Lower leg skin (tissue), 4 donors: Measurements from ENCODE around the gene CLCNKB. TPM values are rescaled to one million over a fixed set of nuclear protein-coding genes. Genes with fewer than 3 reads are reported as not detected.
"Not testable (repeated sequence)": the region's sequence is repeated elsewhere in the genome, so short reads cannot be mapped to it uniquely, and the experiment has no call there.

Experiments
- DNase-seq, 2 donors: peaks; one replicate each; pipeline ENCODE4 v3.0.0-alpha.2; 2019; ENCODE audit warnings: low spot score in 2 of 2
- H3K4me3 ChIP-seq: fragments of 200-600 bp; sonication (generic); 2 replicates; pipeline ENCODE4 v1.5.1; 2017; ENCODE audit warnings: mild to moderate bottlenecking, low read depth; ENCODE audit not compliant: poor library complexity, severe bottlenecking
- POLR2A ChIP-seq, 2 donors: fragments of 450-650 bp; IDR thresholded peaks; one replicate each; pipeline ENCODE4 v1.6.1; 2016 to 2017; ENCODE audit warnings: antibody characterized with exemption in 2 of 2, mild to moderate bottlenecking in 1 of 2, moderate library complexity in 1 of 2
- WGBS, 2 donors: methylation state at CpG; one replicate each; pipeline ENCODE4 v1.1.5; 2018; 5-methylcytosine and 5-hydroxymethylcytosine counted together
- intact Hi-C: fragments of 100-400 bp; cut with DNase I; formaldehyde crosslinking; loops from one replicate; pipeline ENCODE4 v1.15.0; 2023; ENCODE audit warnings: low total_unique reads
- total RNA-seq, 4 donors: library from RNA; depleted of rRNA; stranded (reverse); fragments of >200 nt; gene quantifications; one replicate each; pipeline ENCODE4 v1.1.0, GENCODE V29; 2016
- TF ChIP-seq, protein P1 (sequence below), 3 donors: fragments of 450-650 bp; IDR thresholded peaks; one replicate each; pipeline ENCODE4 v1.5.1; 2016; ENCODE audit warnings: antibody characterized with exemption in 3 of 3, mild to moderate bottlenecking in 3 of 3, moderate library complexity in 2 of 3

CLCNKB gene
- total RNA-seq, 4 donors from 2014 or later: 0.26 TPM; not detected in 3

DNA sequence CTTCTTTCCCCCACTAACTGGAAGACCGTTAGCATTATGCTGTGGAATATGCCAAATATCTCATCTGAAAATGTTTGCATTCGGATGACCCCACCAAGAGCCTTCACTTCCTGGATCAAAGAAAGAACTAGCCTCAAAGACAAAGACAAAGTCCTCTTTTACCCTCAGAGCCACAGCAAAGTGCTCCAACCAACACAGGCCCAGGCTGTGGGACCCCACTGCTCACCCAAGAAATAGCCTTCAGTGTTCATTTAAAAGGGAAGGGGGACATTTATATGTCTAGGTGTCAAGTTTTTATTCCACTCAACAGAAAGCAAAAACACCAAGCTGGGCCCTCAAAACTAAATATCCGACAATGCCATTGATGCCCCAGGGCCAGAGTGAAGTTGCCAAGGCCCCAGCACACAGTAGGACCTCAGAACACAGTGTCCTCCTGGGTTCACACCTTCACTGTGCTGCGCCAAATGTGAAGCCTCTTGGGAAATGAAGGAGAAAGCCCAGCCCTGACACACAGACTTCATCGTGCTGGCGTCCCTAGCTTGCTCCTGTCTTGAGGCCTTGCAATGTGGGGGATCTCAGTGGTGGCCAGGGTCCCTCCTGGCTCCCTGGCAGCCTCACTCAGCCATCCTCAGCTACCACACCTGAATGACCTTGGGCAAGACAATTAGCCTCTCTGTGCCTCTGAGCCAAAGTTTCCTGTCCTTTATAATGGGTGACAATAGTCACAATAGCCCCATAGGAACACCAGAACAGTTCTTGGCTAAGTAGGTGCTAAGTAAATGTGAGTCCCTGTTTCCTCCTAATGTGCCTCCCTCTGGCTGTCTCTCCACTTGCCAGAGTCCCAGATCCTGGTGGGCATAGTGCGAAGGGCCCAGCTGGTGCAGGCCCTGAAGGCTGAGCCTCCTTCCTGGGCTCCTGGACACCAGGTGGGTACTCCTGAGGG lies 11.3 kb downstream of the CLCNKB start:
- intact Hi-C loops: no loop called here
- TF ChIP-seq POLR2A (IDR thresholded peaks at IDR 0.05): no peak
- TF ChIP-seq, protein P1, sequence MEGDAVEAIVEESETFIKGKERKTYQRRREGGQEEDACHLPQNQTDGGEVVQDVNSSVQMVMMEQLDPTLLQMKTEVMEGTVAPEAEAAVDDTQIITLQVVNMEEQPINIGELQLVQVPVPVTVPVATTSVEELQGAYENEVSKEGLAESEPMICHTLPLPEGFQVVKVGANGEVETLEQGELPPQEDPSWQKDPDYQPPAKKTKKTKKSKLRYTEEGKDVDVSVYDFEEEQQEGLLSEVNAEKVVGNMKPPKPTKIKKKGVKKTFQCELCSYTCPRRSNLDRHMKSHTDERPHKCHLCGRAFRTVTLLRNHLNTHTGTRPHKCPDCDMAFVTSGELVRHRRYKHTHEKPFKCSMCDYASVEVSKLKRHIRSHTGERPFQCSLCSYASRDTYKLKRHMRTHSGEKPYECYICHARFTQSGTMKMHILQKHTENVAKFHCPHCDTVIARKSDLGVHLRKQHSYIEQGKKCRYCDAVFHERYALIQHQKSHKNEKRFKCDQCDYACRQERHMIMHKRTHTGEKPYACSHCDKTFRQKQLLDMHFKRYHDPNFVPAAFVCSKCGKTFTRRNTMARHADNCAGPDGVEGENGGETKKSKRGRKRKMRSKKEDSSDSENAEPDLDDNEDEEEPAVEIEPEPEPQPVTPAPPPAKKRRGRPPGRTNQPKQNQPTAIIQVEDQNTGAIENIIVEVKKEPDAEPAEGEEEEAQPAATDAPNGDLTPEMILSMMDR (IDR thresholded peaks at IDR 0.05): no peak
- 74 to 85% methylated on average over 7 of the region's 7 CpGs for WGBS, 2 donors
- DNase-seq: no peak
- H3K4me3 ChIP-seq: no peak overlapping the region

DNA sequence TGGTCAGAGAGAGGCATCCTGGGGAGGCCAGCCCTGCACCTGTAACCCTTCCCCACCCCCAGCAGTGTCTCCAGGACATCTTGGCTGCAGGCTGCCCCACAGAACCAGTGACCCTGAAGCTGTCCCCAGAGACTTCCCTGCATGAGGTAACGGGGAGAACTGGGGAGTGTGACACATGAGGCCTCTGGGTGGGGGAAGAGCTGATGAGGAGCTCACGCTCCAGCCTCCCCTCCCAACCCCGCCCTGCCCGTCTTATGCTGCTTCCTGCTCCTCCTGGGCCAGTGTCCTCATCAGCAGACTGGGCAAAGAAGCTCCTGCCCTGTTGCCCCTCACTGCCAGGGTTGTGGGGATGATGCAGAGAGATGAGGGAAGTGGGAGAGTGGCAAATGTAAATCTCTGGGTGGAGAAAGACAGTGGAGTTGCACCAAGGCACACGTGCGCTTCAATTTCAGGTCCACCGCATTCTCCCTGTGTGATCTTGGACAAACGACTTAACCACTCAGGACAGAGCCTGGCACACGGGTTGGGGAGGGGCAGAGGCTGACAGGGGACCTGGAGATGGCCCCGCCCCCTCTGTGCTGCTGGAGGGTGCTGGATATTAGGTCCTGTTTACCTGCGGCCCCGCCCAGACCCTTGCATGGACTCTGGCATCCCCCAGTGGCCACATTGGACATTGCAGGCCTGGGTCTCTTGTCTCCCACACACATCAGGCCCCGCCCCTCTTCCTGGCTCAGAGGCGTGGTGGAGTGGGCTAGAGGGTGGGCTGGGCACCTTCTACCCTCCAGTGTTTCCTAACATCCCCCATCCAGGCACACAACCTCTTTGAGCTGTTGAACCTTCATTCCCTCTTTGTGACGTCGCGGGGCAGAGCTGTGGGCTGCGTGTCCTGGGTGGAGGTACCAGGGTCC lies 12.3 kb downstream of the CLCNKB start:
- peak; percentile 72 to 97 for DNase-seq
- TF ChIP-seq, protein P1 (IDR thresholded peaks at IDR 0.05): peak in 1 of 3 donors; percentile 75
- no peak for TF ChIP-seq POLR2A (IDR thresholded peaks at IDR 0.05)
- intact Hi-C loops: loop anchor here (2.0 kb wide), 1 partner anchor 23 kb away; no protein-coding TSS in a partner anchor
- no peak overlapping the region for H3K4me3 ChIP-seq
- 37% methylated on average over 16 of the region's 18 CpGs for WGBS, 2 donors

DNA sequence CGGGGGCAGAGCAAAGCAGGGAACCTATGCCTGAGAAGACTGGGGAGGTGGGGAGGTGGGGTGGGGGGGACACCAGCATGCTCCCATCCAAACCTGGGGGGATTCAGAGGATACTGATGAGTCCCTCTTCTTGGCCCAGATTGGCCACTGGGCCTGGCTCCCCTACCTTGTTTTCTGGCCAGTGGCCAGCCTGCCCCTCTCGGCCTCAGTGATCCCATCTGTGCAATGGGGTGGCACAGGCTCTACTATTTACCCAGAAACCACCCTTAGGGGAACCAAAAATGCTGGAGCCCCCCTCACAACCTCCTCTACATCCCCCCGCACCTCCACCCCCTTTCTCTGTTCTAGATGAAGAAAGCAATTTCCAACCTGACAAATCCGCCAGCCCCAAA lies 12.9 kb downstream of the CLCNKB start:
- H3K4me3 ChIP-seq, DNase-seq: not testable (repeated sequence)
- intact Hi-C loops: loop anchor here (2.0 kb wide), 1 partner anchor 24 kb away; no protein-coding TSS in a partner anchor
- WGBS, 2 donors: 57 to 72% methylated on average over 3 of the region's 4 CpGs

DNA sequence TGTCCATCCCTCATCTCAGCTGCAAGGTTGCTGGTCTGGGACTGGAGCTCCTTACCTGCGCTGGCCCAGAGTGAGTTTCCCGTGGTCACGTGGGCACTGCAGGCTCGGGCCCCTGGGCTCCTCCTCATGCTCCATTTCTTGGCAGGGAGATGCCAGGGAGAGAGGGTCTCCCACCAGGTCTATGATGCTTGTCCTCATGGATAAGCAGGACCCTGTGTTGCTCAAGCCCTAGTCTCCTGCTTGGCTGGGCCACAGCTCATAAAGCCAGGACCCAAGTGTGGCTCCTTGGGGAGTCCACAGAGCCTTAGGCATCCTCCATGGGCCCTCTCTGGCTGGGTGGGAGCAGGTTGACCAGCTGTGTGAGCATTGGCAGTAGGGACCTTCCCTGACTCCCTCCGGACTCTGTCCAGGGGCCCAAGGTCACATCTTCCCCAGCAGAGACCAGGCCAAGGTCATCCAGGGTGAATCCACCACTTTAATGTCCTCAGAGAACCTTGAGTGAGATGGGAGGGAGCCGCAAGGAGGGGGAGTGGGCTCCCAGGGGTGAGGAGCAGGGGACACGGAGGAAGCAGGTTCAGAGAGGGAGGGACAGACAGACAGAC lies 13.8 kb downstream of the CLCNKB start:
- not testable (repeated sequence) for DNase-seq, H3K4me3 ChIP-seq
- 88 to 89% methylated on average over 7 of the region's 7 CpGs for WGBS, 2 donors
- intact Hi-C loops: loop anchor here (2.0 kb wide), 1 partner anchor 25 kb away; no protein-coding TSS in a partner anchor

DNA sequence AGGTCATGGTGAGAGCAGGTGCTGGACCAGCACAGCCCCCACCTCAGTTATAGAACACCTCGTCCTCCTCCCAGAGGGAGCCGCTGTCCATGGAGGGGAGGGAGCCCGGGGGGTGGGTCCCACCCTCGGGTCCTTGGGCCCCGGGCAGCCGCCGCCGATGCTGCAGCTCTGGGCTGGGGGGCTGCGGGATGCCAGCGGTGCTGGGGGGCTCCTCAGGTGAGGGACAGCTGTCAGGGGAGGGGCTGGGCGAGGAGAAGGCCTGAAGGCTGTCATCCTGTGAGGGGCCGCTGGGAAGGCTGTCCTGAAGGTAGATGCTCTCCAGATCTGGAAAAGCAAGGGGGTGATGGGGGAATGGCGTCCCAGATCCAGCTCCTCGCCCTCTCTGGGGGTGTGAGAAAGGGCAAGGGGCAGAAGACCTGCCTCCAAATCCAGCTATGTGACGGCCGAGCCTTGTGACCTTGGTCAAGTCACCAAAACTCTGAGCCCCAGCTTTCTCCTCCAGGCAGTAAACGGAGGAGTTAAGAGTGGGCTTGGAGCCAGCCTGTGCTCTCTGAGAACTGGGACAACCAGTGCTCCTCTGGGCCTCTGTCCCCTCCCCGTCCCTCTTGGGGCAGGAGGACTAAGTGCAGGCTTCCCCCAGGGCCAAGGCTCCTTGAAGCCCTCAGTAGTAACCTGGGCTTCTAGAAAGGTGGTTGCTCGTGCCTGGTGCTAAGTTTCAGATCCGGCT lies 15.0 kb downstream of the CLCNKB start:
- H3K4me3 ChIP-seq, DNase-seq, intact Hi-C loops: not testable (repeated sequence)
- 72 to 75% methylated on average over 13 to 15 of the region's 20 CpGs for WGBS, 2 donors

DNA sequence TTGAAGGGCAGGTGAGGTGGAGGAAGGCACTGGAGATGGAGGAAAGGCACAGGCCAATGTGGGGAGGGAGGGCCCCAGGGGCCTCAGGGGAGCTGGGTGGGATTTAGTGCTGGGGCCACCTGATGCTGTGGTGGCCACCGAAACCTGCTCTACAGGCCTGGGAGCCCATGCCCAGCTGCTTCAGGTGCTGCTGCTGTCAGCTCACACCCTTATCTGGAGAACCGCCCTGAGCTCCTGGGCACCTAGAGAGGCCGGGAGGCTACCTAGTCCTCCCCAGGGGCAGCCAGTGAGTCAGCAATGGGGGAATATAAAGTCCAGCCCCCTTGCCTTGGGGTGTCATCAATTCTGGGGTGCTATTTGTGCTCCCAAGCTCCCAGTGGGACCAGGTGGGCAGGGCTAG lies 17.7 kb downstream of the CLCNKB start:
- intact Hi-C loops: no loop called here
- 49 to 84% methylated on average over 3 of the region's 3 CpGs for WGBS, 2 donors
- H3K4me3 ChIP-seq: no peak overlapping the region
- no peak for TF ChIP-seq POLR2A (IDR thresholded peaks at IDR 0.05)
- TF ChIP-seq, protein P1 (IDR thresholded peaks at IDR 0.05): no peak
- DNase-seq: no peak

DNA sequence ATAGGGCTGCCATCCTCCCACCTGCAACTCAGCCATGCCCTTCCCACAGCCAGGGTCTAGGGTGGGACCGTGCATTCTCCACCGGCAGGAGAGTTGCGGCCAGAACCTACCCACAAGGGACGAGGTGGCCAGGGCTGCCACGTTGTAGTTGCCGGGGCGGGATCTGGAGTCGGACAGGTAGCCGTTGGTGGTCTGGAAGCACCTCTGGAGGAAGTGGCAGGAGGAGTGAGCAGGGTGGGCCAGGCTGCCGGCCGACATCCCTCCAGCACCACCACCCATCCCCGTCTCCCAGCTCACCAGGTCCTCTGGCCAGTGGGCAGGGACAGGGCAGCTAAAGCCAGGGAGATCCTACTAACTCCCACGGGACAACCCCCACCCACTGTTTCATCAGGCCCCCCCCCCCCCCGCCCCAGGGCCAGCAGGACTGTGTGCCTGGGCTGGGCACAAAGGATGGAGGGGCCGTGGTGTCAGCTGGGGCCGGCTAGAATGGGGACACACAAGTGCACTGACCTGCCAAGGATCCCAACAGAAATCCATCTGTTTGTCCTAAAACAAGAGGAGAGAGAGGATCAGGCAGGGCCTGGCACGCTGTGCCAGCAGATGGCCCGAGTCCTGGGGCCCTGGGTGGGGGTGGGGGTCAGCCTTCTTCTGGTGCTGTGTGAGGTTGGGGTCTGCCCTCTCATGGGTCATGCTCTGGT lies 18.6 kb downstream of the CLCNKB start:
- DNase-seq, H3K4me3 ChIP-seq, intact Hi-C loops: not testable (repeated sequence)
- WGBS, 2 donors: 65 to 84% methylated on average over 2 to 6 of the region's 18 CpGs

DNA sequence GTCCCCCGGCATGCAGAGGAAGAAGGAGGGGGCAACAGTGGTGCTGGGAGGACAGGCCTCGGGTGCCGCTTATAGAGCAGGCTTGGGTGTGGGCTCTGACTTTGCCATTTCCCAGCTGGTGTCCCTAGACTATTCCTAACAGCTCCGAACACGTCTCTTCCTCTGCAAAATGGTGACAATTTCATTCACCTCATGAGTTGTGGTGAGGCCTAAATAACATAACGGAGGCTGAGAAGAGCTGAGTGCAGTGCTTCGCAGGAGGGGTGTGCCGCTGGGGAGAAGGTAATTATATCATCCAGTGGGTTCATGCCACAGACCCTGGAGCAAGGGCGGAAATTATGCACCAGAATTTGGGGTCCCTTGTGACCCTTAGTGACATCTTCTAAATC lies 19.1 kb downstream of the CLCNKB start:
- DNase-seq, H3K4me3 ChIP-seq, intact Hi-C loops: not testable (repeated sequence)
- WGBS, 2 donors: 84 to 87% methylated on average over 9 of the region's 9 CpGs
